GM19463 (cell line): Measurements from ENCODE around the gene ANO8.
"Not testable (repeated sequence)": the region's sequence is repeated elsewhere in the genome, so short reads cannot be mapped to it uniquely, and the experiment has no call there.

Experiments used
- ATAC-seq: cut with Tn5 transposase; IDR thresholded peaks from one replicate; pipeline ENCODE4 v1.9.1; 2021; ENCODE audit warnings: mild to moderate bottlenecking, moderate library complexity; ENCODE audit not compliant: unreplicated experiment

The ANO8 gene

DNA sequence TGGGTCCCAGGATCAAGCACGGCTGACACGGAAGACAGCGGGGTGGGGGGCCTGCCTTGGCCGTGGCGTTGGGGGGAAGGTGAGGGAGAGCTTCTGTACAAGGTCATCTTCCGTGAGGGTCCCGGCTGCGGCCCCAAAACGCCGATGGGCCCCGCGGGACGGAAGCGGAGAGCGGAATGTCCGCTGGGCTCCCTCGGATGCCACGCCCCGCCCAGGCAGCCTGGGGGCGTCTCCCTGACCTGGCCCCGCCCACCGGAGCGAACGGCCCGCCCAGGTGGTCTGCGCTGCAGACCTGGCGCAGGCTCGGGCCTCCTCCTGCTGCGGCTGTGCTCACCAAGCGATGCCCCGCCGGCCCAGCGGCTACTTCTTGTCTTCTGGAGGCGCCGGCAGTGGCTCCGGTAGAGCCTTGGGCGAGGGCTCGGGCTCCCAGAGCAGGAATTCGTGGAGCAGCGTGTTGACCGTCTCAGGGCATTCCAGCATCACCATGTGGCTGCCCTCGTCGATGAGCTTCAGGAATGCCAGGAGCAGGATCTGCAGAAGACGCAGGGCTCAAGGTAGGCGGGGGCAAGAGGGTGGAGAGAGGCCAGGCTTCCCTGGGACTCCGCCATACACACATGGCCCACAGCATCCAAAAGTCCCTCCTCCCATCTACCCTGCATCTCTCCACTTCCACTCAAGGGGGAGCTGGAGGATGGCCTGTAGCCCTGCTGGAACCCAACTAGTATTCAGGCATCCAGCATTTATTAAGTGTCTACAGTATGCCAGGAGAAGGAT is 42.2 kb downstream of the ANO8 start:
- ATAC-seq, result peak; percentile 84

DNA sequence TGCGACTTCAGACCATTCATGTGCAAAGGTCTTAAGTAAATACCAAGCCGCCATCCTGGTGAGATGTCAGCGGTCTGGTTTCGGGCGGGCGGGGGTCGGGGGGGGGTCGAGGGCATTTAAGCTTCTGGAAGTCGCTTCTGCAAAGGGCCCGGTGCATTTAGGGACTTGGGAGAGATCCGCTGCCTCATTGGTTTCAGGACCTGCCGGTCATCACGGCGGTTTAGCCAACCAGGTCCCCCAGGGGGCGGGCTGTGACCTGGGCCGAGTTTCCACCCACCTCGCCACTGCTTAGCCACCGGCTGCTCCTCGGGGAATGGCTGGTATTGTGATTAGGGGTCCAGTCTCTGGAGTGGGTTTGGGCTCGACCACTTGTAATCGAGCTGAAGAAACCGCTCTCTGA is 45.2 kb downstream of the ANO8 start:
- no peak for ATAC-seq

DNA sequence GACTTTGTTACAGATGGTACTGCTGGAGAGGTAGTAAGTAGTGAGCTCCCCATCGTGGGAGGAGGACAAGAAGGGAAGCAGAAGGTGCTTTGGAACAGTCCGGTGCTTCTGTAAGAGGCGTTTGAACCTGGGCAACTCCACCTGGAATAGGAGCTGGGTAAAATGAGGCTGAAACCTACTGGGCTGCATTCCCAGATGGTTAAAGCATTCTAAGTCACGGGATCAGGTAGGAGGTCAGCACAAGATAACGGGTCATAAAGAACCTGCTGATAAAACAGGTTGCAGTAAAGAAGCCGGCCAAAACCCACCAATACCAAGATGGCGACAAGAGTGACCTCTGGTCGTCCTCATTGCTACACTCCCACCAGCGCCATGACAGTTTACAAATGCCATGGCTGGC is 47.9 kb downstream of the ANO8 start:
- ATAC-seq, result no peak

DNA sequence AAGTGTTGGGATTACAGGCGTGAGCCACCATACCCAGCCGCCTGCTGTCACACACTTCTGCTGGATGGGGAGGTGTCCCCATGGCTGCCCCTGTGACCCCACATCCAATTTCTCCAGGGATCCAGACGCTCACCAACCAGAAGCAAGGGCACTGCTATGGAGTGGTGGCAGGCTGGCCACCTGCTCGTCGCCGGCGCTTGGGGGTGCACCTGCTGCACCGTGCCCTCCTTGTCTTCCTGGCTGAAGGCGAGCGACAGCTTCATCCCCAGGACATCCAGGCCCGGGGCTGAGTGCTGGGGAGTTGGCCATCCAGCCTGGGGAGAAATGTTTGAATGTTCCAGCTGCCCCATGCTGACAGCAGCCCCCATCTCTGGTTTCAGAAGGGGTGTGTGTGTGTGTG is 48.4 kb downstream of the ANO8 start:
- no peak for ATAC-seq

DNA sequence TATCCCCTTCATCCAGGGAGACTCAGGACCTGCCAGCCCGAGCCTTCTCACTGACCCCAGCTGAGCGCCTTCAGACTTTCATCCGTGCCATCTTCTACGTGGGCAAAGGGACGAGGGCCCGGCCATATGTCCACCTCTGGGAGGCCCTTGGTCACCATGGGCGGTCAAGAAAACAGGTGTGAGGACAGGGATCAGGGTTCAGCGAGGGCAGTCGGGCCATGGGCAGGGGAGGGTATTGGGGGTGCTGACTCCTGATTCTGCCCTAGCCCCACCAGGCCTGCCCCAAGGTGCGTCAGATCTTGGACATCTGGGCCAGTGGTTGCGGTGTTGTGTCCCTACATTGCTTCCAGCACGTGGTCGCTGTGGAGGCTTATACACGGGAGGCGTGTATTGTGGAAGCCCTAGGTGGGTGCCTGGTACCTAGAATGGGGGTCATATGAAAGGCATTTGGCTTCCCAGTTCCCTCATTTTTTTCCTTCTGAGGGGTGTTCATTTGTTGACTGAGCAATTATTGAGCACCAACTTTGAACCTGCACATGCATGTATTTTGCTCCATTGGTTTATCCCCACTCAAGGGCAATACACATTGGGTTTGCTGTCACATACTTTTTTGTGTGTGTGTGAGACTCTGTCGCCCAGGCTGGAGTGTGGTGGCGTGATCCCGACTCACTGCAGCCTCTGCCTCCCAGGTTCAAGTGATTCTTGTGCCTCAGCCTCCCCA is 49.1 kb downstream of the ANO8 start:
- ATAC-seq, result no peak

DNA sequence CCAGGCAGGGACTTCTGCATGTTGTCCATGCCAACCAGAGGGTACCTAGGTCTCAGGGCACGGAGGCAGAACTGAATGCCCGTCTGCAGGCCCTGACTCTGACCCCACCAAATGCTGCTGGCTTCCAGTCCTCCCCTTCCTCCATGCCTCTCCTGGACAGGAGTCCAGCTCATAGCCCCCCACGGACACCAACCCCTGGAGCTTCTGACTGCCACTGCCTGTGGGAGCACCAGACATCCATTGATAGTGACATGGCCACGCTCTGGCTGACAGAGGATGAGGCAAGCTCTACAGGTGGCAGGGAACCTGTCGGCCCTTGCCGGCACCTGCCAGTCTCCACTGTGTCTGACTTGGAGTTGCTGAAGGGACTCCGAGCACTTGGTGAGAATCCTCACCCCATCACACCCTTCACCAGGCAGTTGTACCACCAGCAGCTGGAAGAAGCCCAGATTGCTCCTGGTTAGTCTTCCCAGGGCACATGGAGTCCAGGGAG is 51.1 kb downstream of the ANO8 start:
- no peak for ATAC-seq

DNA sequence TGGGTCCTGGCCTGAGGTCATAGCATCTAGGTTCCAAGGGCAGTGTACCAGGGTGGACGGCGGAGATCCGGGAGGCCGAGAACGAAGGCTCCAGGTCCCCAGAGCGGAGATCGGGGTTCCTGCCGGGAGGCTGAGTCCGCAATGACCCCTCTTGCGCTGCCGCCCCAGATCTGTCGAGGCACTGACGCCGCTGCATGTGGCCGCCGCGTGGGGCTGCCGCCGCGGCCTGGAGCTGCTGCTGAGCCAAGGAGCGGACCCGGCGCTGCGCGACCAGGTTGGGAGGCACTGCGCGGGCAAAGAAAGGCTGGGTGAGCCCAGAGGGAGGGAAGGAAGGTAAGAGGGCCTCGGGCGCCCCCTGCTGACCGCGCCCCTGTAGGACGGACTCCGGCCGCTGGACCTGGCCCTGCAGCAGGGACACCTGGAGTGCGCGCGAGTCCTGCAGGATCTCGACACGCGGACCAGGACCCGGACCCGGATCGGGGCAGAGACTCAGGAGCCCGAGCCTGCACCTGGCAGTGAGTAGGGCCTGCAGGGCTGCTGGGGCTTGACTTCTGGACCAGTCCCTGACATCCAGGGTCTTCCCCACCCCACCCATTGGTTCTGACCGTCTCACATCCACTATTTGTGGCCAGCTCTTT is 52.0 kb downstream of the ANO8 start:
- peak; percentile 70 for ATAC-seq

DNA sequence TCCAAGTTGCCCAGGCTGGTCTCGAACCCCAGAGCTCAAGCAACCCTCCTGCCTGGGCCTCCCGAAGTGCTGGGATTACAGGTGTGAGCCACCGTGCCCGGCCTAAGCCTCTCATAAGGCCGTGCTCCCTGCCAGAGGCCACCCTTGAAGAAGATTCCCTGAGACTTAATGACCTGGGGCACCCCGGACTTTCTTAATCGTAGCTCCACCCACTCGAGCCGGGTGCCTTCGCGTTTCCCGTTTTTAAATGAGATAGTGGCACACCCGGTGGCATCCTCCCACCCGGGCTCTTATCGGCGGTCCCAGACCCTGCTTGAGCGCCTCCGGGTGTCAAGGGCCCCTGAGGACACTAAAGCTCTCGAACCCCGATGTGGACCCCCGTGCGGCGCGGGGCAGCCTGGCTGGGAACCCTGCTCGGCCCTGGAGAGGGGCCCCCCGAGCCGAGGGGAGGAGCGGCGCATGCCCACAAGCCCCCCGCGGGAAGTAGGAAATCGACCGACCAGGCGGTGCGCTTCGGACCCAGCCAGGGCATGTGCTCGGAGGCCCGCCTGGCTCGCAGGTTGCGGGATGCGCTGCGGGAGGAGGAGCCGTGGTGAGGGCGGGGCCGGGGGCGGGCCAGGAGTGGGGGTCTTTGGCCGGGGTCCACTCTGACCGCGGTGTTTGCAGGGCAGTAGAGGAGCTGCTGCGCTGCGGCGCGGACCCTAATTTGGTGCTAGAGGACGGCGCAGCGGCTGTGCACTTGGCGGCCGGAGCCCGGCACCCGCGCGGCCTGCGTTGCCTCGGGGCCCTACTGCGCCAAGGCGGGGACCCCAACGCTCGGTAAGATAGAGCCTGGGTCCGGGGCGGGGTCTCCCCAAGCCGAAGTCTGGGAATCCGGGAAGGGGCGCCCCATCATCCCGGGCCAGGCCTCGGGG is 53.0 kb downstream of the ANO8 start, which contains the start of gene ANKLE1:
Gene ANKLE1 (plus strand): TSS at position 511 of the 914 bp plus-strand sequence. CDS start 20 bp downstream, at position 531.
- no peak for ATAC-seq

DNA sequence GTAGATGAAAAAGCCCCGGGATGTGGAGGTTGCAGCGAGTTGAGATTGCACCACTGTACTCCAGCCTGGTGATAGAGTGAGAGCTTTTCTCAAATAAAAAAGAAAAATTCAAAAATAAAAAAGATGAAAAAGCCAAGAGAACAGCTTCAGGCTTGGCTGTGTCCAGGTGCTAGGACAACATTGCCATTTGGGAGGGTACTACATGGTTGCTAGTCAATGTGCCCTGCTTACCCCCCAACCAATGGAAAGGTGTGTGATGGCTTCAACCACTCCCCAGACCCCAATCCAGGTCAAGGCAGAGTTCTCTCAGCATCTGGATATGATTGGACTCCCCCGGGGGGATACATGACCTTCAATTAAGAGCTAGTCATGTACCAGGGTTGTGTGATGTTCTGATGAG is 55.2 kb downstream of the ANO8 start:
- no peak for ATAC-seq

DNA sequence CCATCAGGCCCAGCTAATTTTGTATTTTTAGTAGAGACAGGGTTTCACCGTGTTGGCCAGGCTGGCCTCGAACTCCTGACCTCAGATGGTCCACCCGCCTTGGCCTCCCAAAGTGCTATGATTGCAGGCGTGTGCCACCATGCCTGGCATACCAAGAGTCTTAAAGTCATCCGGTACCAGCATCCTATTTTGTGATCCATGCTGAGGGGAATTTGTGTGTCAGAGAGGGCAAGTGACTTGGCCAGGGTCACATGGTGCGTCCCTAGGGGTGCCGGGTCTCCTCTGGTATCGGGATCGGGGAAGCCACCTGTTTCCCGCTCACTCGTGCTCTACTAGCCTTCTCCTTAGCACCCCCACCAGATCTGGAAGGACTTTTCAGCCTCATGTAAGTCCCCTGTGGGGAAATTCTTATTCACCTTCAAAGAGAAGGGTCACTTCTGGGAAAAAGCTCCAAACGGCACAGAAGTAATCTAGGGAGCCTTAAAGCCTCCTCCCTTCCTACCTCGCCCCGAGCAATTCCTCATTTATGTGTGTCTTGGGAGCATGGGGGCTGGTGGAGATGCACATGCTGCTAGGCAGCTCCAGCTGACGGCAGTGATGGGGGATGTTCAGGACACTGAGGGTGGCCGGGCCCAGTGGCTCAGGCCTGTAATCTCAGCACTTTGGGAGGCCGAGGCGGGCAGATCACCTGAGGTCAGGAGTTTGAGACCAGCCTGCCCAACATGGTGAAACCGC is 59.0 kb downstream of the ANO8 start:
- ATAC-seq, result no peak

DNA sequence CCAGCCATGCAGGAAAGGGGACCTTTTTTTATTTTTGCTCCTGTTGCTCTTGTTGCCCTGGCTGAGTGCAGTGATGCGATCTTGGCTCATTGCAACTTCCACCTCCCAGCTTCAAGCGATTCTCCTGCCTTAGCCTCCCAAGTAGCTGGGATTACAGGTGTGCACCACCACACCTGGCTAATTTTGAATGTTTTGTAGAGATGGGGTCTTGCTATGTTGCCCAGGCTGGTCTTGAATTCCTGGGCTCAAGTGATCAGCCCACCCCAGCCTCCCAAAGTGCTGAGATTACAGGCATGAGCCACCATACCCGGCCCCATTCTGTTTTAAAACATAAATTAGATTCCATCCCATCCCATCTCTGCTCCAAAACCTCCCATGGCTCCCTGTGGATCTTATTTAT is 59.8 kb downstream of the ANO8 start:
- not testable (repeated sequence) for ATAC-seq
